Activated CD8-positive, alpha-beta T cell treated with anti-CD3 and anti-CD28 coated beads for 36 hours (primary cell): Measurements from ENCODE around the gene CFAP300. TPM values are rescaled to one million over a fixed set of nuclear protein-coding genes. Genes with fewer than 3 reads are reported as not detected.

Experiments
- ATAC-seq: fragments of 200-7000 bp; cut with Tn5 transposase; one replicate; pipeline ENCODE4 v1.10.0; 2021; ENCODE audit warnings: mild to moderate bottlenecking, moderate library complexity
- CTCF ChIA-PET: fragments of 350-600 bp; sonication (Branson Sonifier 250); formaldehyde crosslinking; loops from one replicate; lab custom pipeline; 2021; ENCODE audit warnings: antibody characterized with exemption; lab: Charles Lee
- POLR2A ChIA-PET: fragments of 350-600 bp; sonication (Branson Sonifier 250); formaldehyde crosslinking; loops from one replicate; lab custom pipeline; 2021; ENCODE audit warnings: antibody characterized with exemption; lab: Charles Lee
- DNase-seq: peaks from one replicate; pipeline ENCODE4 v3.0.0-alpha.2; 2020
- H3K27ac Mint-ChIP-seq: one replicate; pipeline ENCODE4 v1.8.0; 2021; ENCODE audit warnings: mild to moderate bottlenecking, mixed read lengths
- H3K27me3 Mint-ChIP-seq: one replicate; pipeline ENCODE4 v1.8.0; 2021; ENCODE audit warnings: mixed read lengths
- H3K36me3 Mint-ChIP-seq: one replicate; pipeline ENCODE4 v1.8.0; 2021; ENCODE audit warnings: low read depth, mixed read lengths
- H3K4me1 Mint-ChIP-seq: one replicate; pipeline ENCODE4 v1.8.0; 2021; ENCODE audit warnings: low read depth, mixed read lengths
- H3K4me3 Mint-ChIP-seq: one replicate; pipeline ENCODE4 v1.8.0; 2021; ENCODE audit warnings: mild to moderate bottlenecking, moderate library complexity, mixed read lengths
- H3K9me3 Mint-ChIP-seq: one replicate; pipeline ENCODE4 v1.8.0; 2021; ENCODE audit warnings: mixed read lengths
- intact Hi-C: fragments of 100-400 bp; cut with micrococcal nuclease; formaldehyde crosslinking; loops from one replicate; pipeline ENCODE4 v1.10.0; 2022
- total RNA-seq, 2 experiments: library from RNA; stranded (reverse); gene quantifications; one replicate each; pipeline ENCODE4 v1.2.3, GENCODE V29; 2021
- TF ChIP-seq, protein P1 (sequence below): fragments of 200-600 bp; IDR thresholded peaks from one replicate; pipeline ENCODE4 v1.8.0; 2022; ENCODE audit warnings: antibody characterized with exemption, mild to moderate bottlenecking

Gene CFAP300
- total RNA-seq, 2 experiments from 2014 or later: not detected

GRCh38 chr11:102070766-102071165 lies 23.5 kb downstream of the CFAP300 start:
- TF ChIP-seq, protein P1, sequence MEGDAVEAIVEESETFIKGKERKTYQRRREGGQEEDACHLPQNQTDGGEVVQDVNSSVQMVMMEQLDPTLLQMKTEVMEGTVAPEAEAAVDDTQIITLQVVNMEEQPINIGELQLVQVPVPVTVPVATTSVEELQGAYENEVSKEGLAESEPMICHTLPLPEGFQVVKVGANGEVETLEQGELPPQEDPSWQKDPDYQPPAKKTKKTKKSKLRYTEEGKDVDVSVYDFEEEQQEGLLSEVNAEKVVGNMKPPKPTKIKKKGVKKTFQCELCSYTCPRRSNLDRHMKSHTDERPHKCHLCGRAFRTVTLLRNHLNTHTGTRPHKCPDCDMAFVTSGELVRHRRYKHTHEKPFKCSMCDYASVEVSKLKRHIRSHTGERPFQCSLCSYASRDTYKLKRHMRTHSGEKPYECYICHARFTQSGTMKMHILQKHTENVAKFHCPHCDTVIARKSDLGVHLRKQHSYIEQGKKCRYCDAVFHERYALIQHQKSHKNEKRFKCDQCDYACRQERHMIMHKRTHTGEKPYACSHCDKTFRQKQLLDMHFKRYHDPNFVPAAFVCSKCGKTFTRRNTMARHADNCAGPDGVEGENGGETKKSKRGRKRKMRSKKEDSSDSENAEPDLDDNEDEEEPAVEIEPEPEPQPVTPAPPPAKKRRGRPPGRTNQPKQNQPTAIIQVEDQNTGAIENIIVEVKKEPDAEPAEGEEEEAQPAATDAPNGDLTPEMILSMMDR: no peak
- DNase-seq (no peak), ATAC-seq (no peak)
- intact Hi-C loops: no loop called here
- Mint-ChIP-seq H3K4me1 (no peaks in the 10 kb centered on the region), H3K9me3 (peaks cover 24% of the 10 kb centered on the region), H3K27ac (no peak overlapping the region), H3K4me3 (no peak overlapping the region), H3K27me3 (no peaks in the 10 kb centered on the region), H3K36me3 (peaks cover 1% of the 10 kb centered on the region)
- CTCF ChIA-PET: no interaction called here
- POLR2A ChIA-PET: no interaction called here

DNA sequence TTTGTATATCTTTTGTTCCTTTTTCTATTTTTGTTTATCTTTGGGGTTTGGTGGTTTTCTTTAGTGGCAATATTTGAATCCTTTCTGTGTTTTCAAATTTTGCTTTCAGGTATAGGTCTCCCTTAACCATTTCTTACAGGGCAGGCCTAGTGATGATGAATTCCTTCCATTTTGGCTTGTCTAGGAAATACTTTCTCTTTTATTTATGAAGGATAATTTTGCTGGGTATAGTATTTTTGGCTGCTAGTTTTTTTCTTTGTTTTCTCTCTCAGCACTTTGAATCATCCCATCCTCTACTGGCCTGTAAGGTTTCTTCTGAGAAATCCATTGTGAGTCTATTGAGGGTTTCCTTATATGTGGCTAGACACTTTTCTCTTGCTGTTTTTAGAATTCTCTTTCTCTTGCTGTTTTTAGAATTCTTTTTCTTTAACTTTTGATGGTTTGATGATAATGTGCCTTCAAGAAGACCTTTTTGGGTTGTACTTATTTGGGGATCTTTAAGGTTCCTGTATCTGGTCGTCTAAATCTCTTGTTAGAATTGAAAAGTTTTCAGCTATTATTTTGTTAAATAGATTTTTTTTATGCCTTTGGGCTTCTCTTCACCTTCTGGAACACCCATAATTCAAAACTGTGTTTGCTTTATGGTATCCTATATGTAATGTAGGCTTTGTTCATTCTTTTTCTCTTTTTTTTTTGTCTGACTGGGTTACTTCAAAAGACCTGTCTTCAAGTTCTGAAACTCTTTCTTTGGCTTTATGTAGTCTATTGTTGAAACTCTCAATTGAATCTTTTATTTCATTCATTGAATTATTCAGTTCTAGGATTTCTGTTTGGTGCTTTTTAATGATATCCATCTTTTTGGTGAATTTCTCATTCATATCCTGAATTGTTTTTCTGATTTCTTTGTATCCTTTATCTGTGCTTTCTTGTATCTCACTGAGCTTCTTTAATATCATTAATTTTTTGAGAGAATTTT lies 24.5 kb downstream of the CFAP300 start:
- H3K9me3 Mint-ChIP-seq: peaks cover 24% of the 10 kb centered on the region
- CTCF ChIA-PET: no interaction called here

DNA sequence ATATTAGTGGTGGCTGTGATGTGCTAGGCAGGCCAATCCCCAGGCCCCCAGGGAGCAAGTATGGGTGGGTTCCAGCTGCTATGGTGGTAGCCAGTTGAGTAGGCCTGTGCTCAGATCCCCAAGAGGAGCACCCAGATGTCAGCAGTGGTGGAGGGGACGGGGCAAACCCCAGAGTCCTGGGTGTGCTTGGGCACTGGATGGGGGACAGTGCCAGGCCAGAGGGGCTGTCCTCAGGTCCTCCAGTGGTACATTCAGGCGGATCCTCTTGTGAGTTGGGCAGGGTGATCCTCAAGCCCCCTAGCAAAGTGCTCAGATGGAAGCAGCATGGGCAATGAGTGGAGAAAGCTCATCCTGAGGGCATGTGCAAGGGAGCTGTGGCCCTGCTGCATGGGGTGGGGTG lies 26.0 kb downstream of the CFAP300 start:
- H3K9me3 Mint-ChIP-seq: peaks cover 24% of the 10 kb centered on the region
- POLR2A ChIA-PET: no interaction called here
- ATAC-seq (no peak), DNase-seq (no peak)
- H3K4me1 Mint-ChIP-seq: no peaks in the 10 kb centered on the region
- peaks cover 1% of the 10 kb centered on the region for H3K36me3 Mint-ChIP-seq
- intact Hi-C loops: no loop called here
- H3K27ac Mint-ChIP-seq: no peak overlapping the region
- CTCF ChIA-PET: no interaction called here
- TF ChIP-seq, protein P1: no peak
- H3K4me3 Mint-ChIP-seq: no peak overlapping the region
- no peaks in the 10 kb centered on the region for H3K27me3 Mint-ChIP-seq

More for the DNA sequence above, 24.5 kb downstream of the CFAP300 start:
- TF ChIP-seq, protein P1: no peak
- no peak for DNase-seq
- no peak overlapping the region for H3K4me3 Mint-ChIP-seq
- POLR2A ChIA-PET: no interaction called here
- H3K36me3 Mint-ChIP-seq: peaks cover 1% of the 10 kb centered on the region
- no peak for ATAC-seq
- H3K4me1 Mint-ChIP-seq: no peaks in the 10 kb centered on the region
- H3K27me3 Mint-ChIP-seq: no peaks in the 10 kb centered on the region
- intact Hi-C loops: no loop called here
- no peak overlapping the region for H3K27ac Mint-ChIP-seq

GRCh38 chr11:102079625-102080024 lies 32.4 kb downstream of the CFAP300 start:
- H3K36me3 Mint-ChIP-seq: no peaks in the 10 kb centered on the region
- H3K4me1 Mint-ChIP-seq: no peaks in the 10 kb centered on the region
- intact Hi-C loops: no loop called here
- TF ChIP-seq, protein P1: no peak
- H3K27me3 Mint-ChIP-seq: peaks cover 3% of the 10 kb centered on the region
- ChIA-PET CTCF (no interaction called here), POLR2A (no interaction called here)
- H3K9me3 Mint-ChIP-seq: no peaks in the 10 kb centered on the region
- ATAC-seq: no peak
- H3K27ac Mint-ChIP-seq: no peak overlapping the region
- no peak for DNase-seq
- H3K4me3 Mint-ChIP-seq: no peak overlapping the region

DNA sequence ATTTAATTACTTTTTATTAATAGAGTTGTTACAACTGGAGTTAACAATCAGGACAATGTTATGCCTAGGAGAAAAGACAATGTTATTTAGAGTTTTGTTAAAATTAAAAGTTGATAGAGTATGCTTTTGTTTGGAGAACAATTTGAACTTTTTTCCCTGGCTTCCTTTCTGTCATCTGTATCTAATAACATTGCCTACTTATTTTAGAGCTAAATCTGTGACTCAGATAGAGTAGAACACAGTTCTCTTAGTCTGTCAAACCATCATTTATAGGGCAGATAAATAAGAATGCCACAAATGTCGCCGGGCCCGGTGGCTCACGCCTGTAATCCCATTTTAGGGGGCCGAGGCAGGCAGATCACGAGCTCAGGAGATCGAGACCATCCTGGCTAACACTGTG lies 34.1 kb downstream of the CFAP300 start:
- Mint-ChIP-seq H3K27me3 (peaks cover 3% of the 10 kb centered on the region), H3K9me3 (no peaks in the 10 kb centered on the region), H3K27ac (no peak overlapping the region), H3K4me1 (no peaks in the 10 kb centered on the region), H3K36me3 (no peaks in the 10 kb centered on the region), H3K4me3 (no peak overlapping the region)
- ChIA-PET CTCF (no interaction called here), POLR2A (no interaction called here)
- DNase-seq (no peak), ATAC-seq (no peak)
- TF ChIP-seq, protein P1: no peak
- intact Hi-C loops: no loop called here
